HG03135 (cell line): Measurements from ENCODE around the gene DRD2.

ENCODE experiments used
- ATAC-seq: cut with Tn5 transposase; IDR thresholded peaks from one replicate; pipeline ENCODE4 v1.9.1; 2021; ENCODE audit warnings: mild to moderate bottlenecking, moderate library complexity; ENCODE audit not compliant: unreplicated experiment

Gene DRD2

GRCh38 chr11:113405724-113406478 lies 69.3 kb downstream of the DRD2 start:
- ATAC-seq, result no peak

GRCh38 chr11:113404859-113405430 lies 70.3 kb downstream of the DRD2 start:
- ATAC-seq, result no peak

GRCh38 chr11:113401718-113402117 lies 73.5 kb downstream of the DRD2 start:
- no peak for ATAC-seq

- no peak for ATAC-seq
Observed at GRCh38 chr11:113400631-113401230, 74.5 kb downstream of the DRD2 start.

- ATAC-seq, result no peak
Observed at GRCh38 chr11:113398669-113399430, 76.3 kb downstream of the DRD2 start.

- no peak for ATAC-seq
Observed at GRCh38 chr11:113397821-113398220, 77.4 kb downstream of the DRD2 start.

- ATAC-seq, result no peak
Observed at GRCh38 chr11:113397212-113397611, 78.0 kb downstream of the DRD2 start.

GRCh38 chr11:113396690-113397089 lies 78.5 kb downstream of the DRD2 start:
- no peak for ATAC-seq

- no peak for ATAC-seq
Observed at GRCh38 chr11:113395782-113396336, 79.3 kb downstream of the DRD2 start.

GRCh38 chr11:113394919-113395318 lies 80.3 kb downstream of the DRD2 start:
- no peak for ATAC-seq

- ATAC-seq, result no peak
Observed at GRCh38 chr11:113393501-113393985, 81.7 kb downstream of the DRD2 start.

- no peak for ATAC-seq
Observed at GRCh38 chr11:113392236-113392921, 82.8 kb downstream of the DRD2 start.

GRCh38 chr11:113389272-113389671 lies 85.9 kb downstream of the DRD2 start:
- no peak for ATAC-seq

GRCh38 chr11:113387605-113388211 lies 87.5 kb downstream of the DRD2 start, which contains the start of gene ANKK1:
TSS of gene ANKK1 (plus strand) at chr11:113387779. CDS start at chr11:113387885, 106 bp downstream.
- no peak for ATAC-seq

- ATAC-seq, result no peak
Observed at GRCh38 chr11:113386866-113387265, 88.3 kb downstream of the DRD2 start.

- no peak for ATAC-seq
Observed at GRCh38 chr11:113385749-113386148, 89.4 kb downstream of the DRD2 start.

- no peak for ATAC-seq
Observed at GRCh38 chr11:113384551-113384950, 90.6 kb downstream of the DRD2 start.

- ATAC-seq, result no peak
Observed at GRCh38 chr11:113382121-113382520, 93.1 kb downstream of the DRD2 start.

- no peak for ATAC-seq
Observed at GRCh38 chr11:113378692-113379091, 96.5 kb downstream of the DRD2 start.
